Measurements from ENCODE around the gene REST. TPM values are rescaled to one million over a fixed set of nuclear protein-coding genes. Genes with fewer than 3 reads are reported as not detected.

REST gene
- total RNA-seq, 3 donors from 2014 or later (not counting 1 experiment from before 2014, with no cell fraction given), result 52.1 to 71.3 (median 67.6) TPM

DNA sequence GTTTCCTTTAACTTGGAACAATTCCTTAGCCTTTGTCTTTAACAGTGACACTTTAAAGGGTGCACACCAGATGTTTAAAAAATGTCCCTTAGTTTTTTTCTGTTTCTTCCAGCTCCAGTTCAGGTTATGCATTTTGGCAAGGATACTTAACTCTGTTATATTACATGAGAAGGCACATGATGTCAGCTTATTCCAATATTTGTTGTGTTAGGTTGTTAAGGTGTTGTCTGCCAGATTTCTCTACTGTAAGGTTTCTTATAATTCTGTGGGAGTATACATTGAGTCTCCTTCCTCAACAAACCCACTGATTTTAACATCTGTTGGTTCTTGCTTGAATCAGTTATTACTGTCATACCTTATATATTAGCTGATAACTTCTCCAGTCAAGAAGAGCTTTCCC lies 33.3 kb downstream of the REST start:
- TF ChIP-seq, protein P1, sequence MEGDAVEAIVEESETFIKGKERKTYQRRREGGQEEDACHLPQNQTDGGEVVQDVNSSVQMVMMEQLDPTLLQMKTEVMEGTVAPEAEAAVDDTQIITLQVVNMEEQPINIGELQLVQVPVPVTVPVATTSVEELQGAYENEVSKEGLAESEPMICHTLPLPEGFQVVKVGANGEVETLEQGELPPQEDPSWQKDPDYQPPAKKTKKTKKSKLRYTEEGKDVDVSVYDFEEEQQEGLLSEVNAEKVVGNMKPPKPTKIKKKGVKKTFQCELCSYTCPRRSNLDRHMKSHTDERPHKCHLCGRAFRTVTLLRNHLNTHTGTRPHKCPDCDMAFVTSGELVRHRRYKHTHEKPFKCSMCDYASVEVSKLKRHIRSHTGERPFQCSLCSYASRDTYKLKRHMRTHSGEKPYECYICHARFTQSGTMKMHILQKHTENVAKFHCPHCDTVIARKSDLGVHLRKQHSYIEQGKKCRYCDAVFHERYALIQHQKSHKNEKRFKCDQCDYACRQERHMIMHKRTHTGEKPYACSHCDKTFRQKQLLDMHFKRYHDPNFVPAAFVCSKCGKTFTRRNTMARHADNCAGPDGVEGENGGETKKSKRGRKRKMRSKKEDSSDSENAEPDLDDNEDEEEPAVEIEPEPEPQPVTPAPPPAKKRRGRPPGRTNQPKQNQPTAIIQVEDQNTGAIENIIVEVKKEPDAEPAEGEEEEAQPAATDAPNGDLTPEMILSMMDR (IDR thresholded peaks at IDR 0.05), result no peak
- Histone ChIP-seq H3K9me3 (ENCODE audit: control insufficient read depth, insufficient read depth, low read length) (no peaks in the 10 kb centered on the region), H3K36me3 (ENCODE audit: control insufficient read depth, insufficient read depth, low read length) (peaks cover 7% of the 10 kb centered on the region), H3K4me1 (ENCODE audit: control insufficient read depth, insufficient read depth, low read length) (no peaks in the 10 kb centered on the region), H3K27me3 (ENCODE audit: control insufficient read depth, insufficient read depth, low read length) (no peaks in the 10 kb centered on the region), H3K4me3 (ENCODE audit: low read length) (no peak overlapping the region), H3K27ac (ENCODE audit: low read length) (no peak overlapping the region)
- intact Hi-C loops (cut with micrococcal nuclease), result no loop called here
- ATAC-seq, result no peak
- no peaks in the 10 kb centered on the region for H3K4me1 Mint-ChIP-seq
- H3K4me3 Mint-ChIP-seq, result no peak overlapping the region
- H3K27me3 Mint-ChIP-seq (ENCODE audit: low read depth in 2 of 2), result no peaks in the 10 kb centered on the region
- no peak overlapping the region for H3K27ac Mint-ChIP-seq
- H3K36me3 Mint-ChIP-seq, result no peaks in the 10 kb centered on the region
- no peaks in the 10 kb centered on the region for H3K9me3 Mint-ChIP-seq
- no peak for DNase-seq

DNA sequence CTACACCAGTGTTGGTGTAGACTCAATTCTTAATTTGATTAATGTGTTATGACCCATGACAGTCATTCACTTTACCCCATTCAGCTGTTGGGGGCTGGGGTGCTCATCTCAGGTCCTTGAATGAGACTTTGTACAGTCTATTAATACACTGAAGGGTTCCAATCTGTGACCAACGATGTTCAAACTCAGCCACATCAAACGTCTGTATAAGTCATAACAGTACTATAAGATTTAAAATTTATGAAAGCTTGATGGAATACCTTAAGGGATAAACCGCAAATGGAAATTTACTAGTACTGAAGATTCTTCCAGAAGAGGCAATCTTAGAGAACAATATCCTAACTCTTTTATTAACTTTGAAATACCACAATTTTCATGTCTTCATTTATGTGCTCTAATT lies 33.7 kb downstream of the REST start:
- ATAC-seq, result no peak

DNA sequence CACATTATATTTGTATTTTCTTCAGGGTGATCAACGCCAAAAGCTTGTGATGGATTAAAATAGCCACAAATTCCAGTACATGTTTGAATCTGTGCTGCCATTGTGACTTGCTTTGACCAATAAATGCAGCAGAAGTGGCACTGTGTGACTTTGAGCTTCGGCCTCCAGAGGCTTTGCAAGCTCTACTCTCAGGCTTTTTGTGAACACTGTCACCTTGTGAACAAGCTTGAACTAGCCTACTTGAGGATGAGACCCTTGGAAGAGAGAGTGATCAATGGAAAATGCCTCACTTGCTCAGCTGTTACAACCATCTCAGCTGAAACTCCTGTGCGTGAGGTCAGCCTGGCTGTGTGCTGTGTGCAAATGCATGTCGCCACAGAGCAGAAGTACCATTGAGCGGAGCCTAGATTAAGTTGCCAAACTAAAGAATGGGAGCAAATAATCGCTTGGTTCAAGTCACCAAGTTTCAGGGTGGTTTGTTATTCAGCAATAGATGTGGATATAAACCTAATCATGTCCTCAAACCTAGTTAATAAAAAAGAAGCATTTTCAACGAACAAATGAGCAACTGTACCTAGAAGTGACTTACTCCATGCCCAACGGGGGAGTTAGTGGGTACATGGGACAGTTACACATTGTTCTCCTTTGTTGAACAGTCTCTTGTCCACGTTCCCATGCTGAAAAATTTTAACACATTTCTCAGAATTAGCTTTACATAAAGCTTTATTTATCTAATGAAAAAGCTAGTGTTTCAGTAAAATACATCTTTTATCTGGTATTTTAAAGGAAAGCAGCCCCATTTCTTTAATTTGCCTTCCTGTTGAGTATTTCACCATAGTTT lies 46.2 kb downstream of the REST start:
- 89% methylated on average over 8 of the region's 9 CpGs for WGBS (ENCODE audit: insufficient coverage)

More for the DNA sequence above, 33.7 kb downstream of the REST start:
- Histone ChIP-seq H3K4me3 (ENCODE audit: low read length) (no peak overlapping the region), H3K9me3 (ENCODE audit: control insufficient read depth, insufficient read depth, low read length) (no peaks in the 10 kb centered on the region), H3K4me1 (ENCODE audit: control insufficient read depth, insufficient read depth, low read length) (no peaks in the 10 kb centered on the region), H3K36me3 (ENCODE audit: control insufficient read depth, insufficient read depth, low read length) (peaks cover 7% of the 10 kb centered on the region), H3K27ac (ENCODE audit: low read length) (no peak overlapping the region), H3K27me3 (ENCODE audit: control insufficient read depth, insufficient read depth, low read length) (no peaks in the 10 kb centered on the region)
- intact Hi-C loops (cut with micrococcal nuclease), result no loop called here
- TF ChIP-seq, protein P1 (IDR thresholded peaks at IDR 0.05), result no peak
- no peak overlapping the region for H3K27ac Mint-ChIP-seq
- no peaks in the 10 kb centered on the region for H3K36me3 Mint-ChIP-seq
- no peak overlapping the region for H3K4me3 Mint-ChIP-seq
- no peak for DNase-seq
- no peaks in the 10 kb centered on the region for H3K27me3 Mint-ChIP-seq (ENCODE audit: low read depth in 2 of 2)
- H3K9me3 Mint-ChIP-seq, result no peaks in the 10 kb centered on the region
- no peaks in the 10 kb centered on the region for H3K4me1 Mint-ChIP-seq
- 60% methylated on average over 1 of the region's 3 CpGs for WGBS (ENCODE audit: insufficient coverage)

More for the DNA sequence above, 46.2 kb downstream of the REST start:
- no peaks in the 10 kb centered on the region for H3K27me3 Mint-ChIP-seq (ENCODE audit: low read depth in 2 of 2)
- ATAC-seq (no peak), DNase-seq (no peak)
- Histone ChIP-seq H3K27ac (ENCODE audit: low read length) (no peak overlapping the region), H3K4me3 (ENCODE audit: low read length) (no peak overlapping the region), H3K36me3 (ENCODE audit: control insufficient read depth, insufficient read depth, low read length) (no peaks in the 10 kb centered on the region), H3K27me3 (ENCODE audit: control insufficient read depth, insufficient read depth, low read length) (no peaks in the 10 kb centered on the region), H3K9me3 (ENCODE audit: control insufficient read depth, insufficient read depth, low read length) (no peaks in the 10 kb centered on the region), H3K4me1 (ENCODE audit: control insufficient read depth, insufficient read depth, low read length) (no peaks in the 10 kb centered on the region)
- H3K27ac Mint-ChIP-seq, result no peak overlapping the region
- H3K4me3 Mint-ChIP-seq, result no peak overlapping the region
- H3K36me3 Mint-ChIP-seq, result no peaks in the 10 kb centered on the region
- TF ChIP-seq, protein P1 (IDR thresholded peaks at IDR 0.05), result no peak
- H3K4me1 Mint-ChIP-seq, result no peaks in the 10 kb centered on the region
- H3K9me3 Mint-ChIP-seq, result no peaks in the 10 kb centered on the region
- intact Hi-C loops (cut with micrococcal nuclease), result no loop called here
